GM23338 (cell line): ENCODE data around the gene IFNL1. TPM values are rescaled to one million over a fixed set of nuclear protein-coding genes. Genes with fewer than 3 reads are reported as not detected.
"Not testable (repeated sequence)": the region's sequence is repeated elsewhere in the genome, so short reads cannot be mapped to it uniquely, and the experiment has no call there.

ENCODE experiments used
- ATAC-seq: fragments of 200-7000 bp; cut with Tn5 transposase; 3 replicates; pipeline ENCODE4 v1.9.1; 2020
- DNase-seq: peaks from one replicate; pipeline ENCODE4 v3.0.0-alpha.2; 2015; ENCODE audit warnings: low spot score
- H2AFZ ChIP-seq: fragments of 200-600 bp; sonication (generic); 2 replicates; pipeline ENCODE4 v1.8.0; 2016; ENCODE audit warnings: antibody characterized with exemption, mild to moderate bottlenecking, moderate library complexity
- H3F3A ChIP-seq: fragments of 200-600 bp; sonication (generic); replicated peaks from 2 replicates; pipeline ENCODE4 v1.8.0; 2017; ENCODE audit warnings: antibody characterized with exemption, mixed run types, low read depth
- H3K27ac ChIP-seq: fragments of 200-600 bp; sonication (generic); 2 replicates; pipeline ENCODE4 v1.6.1; 2016; ENCODE audit warnings: low read depth
- H3K27me3 ChIP-seq: fragments of 200-600 bp; sonication (generic); 2 replicates; pipeline ENCODE4 v1.8.0; 2016; ENCODE audit warnings: mild to moderate bottlenecking, mixed run types, moderate library complexity; ENCODE audit not compliant: insufficient read depth
- H3K36me3 ChIP-seq: fragments of 200-600 bp; sonication (generic); 2 replicates; pipeline ENCODE4 v1.8.0; 2016; ENCODE audit warnings: mild to moderate bottlenecking; ENCODE audit not compliant: insufficient read depth
- H3K4me1 ChIP-seq: fragments of 200-600 bp; sonication (generic); 2 replicates; pipeline ENCODE4 v1.8.0; 2016; ENCODE audit warnings: mild to moderate bottlenecking, moderate library complexity; ENCODE audit not compliant: insufficient read depth
- H3K4me2 ChIP-seq: fragments of 200-600 bp; sonication (generic); 2 replicates; pipeline ENCODE4 v1.7.1; 2017; ENCODE audit warnings: mixed run types
- H3K4me3 ChIP-seq: fragments of 200-600 bp; sonication (generic); 2 replicates; pipeline ENCODE4 v1.6.1; 2016; ENCODE audit warnings: mixed run types
- H3K79me2 ChIP-seq: fragments of 200-600 bp; sonication (generic); replicated peaks from 2 replicates; pipeline ENCODE4 v1.8.0; 2017; ENCODE audit warnings: mild to moderate bottlenecking; ENCODE audit not compliant: insufficient read depth
- H3K9me2 ChIP-seq: fragments of 200-600 bp; sonication (generic); 2 replicates; pipeline ENCODE4 v1.8.0; 2017; ENCODE audit not compliant: insufficient read depth
- H4K20me1 ChIP-seq: fragments of 200-600 bp; sonication (generic); replicated peaks from 2 replicates; pipeline ENCODE4 v1.8.0; 2017; ENCODE audit warnings: mild to moderate bottlenecking; ENCODE audit not compliant: insufficient read depth
- H3K27ac Mint-ChIP-seq: 2 replicates; pipeline ENCODE4 v1.8.0; 2020; ENCODE audit warnings: inconsistent platforms, mild to moderate bottlenecking, moderate library complexity, mixed read lengths
- H3K27me3 Mint-ChIP-seq: 3 replicates; pipeline ENCODE4 v1.8.0; 2022; ENCODE audit warnings: low read depth, mild to moderate bottlenecking, moderate library complexity, mixed read lengths, inconsistent platforms; ENCODE audit not compliant: insufficient read depth, poor library complexity
- H3K36me3 Mint-ChIP-seq: 3 replicates; pipeline ENCODE4 v1.8.0; 2021; ENCODE audit warnings: low read depth, mild to moderate bottlenecking, inconsistent platforms, moderate library complexity, mixed read lengths
- H3K4me1 Mint-ChIP-seq: 3 replicates; pipeline ENCODE4 v1.8.0; 2020; ENCODE audit warnings: mild to moderate bottlenecking, inconsistent platforms, mixed read lengths
- H3K4me3 Mint-ChIP-seq: 3 replicates; pipeline ENCODE4 v1.8.0; 2021; ENCODE audit warnings: moderate library complexity, mild to moderate bottlenecking, inconsistent platforms, mixed read lengths
- H3K9me3 Mint-ChIP-seq: 3 replicates; pipeline ENCODE4 v1.8.0; 2020; ENCODE audit warnings: moderate library complexity, mild to moderate bottlenecking, inconsistent platforms, mixed read lengths
- EZH2 ChIP-seq: fragments of 200-600 bp; sonication (generic); IDR thresholded peaks from one replicate; pipeline ENCODE4 v1.8.0; 2017; ENCODE audit warnings: antibody characterized with exemption, mild to moderate bottlenecking, low read depth; ENCODE audit not compliant: unreplicated experiment
- EZH2phosphoT487 ChIP-seq: fragments of 200-600 bp; sonication (generic); IDR thresholded peaks from one replicate; pipeline ENCODE4 v1.8.1; 2018; ENCODE audit warnings: antibody characterized with exemption; ENCODE audit not compliant: unreplicated experiment
- NANOG ChIP-seq: IDR thresholded peaks from 2 replicates; pipeline ENCODE4 v1.6.1; 2016; ENCODE audit warnings: antibody characterized with exemption, borderline replicate concordance
- STAT1 ChIP-seq: IDR thresholded peaks from one replicate; pipeline ENCODE4 v1.6.1; 2016; ENCODE audit warnings: antibody characterized with exemption; ENCODE audit not compliant: unreplicated experiment
- ZNF114 ChIP-seq: fragments of 250-450 bp; sonication (Bioruptor Pico); IDR thresholded peaks from 2 replicates; pipeline ENCODE4 v1.5.0; 2020; ENCODE audit warnings: mild to moderate bottlenecking, moderate library complexity
- ZNF331 ChIP-seq: fragments of 250-450 bp; sonication (Bioruptor Pico); IDR thresholded peaks from 2 replicates; pipeline ENCODE4 v1.5.0; 2020; ENCODE audit warnings: low read depth, mild to moderate bottlenecking, moderate library complexity
- polyA plus RNA-seq: library from polyadenylated mRNA; unstranded; fragments of >200 nt; fragmentation: Nextera tagmentation; extraction: Ambion mirVana; gene quantifications from 2 replicates; pipeline ENCODE4 v1.2.1, GENCODE V29; 2016
- total RNA-seq: library from RNA; depleted of rRNA; stranded (reverse); fragments of >200 nt; shearing (Covaris generic); gene quantifications from 2 replicates; pipeline ENCODE4 v1.2.3, GENCODE V29; 2014
- TF ChIP-seq, protein P1 (sequence below): fragments of 250-450 bp; sonication (Bioruptor Pico); IDR thresholded peaks from 2 replicates; pipeline ENCODE4 v1.5.0; 2020; ENCODE audit warnings: mild to moderate bottlenecking, moderate library complexity
- TF ChIP-seq, protein P2 (sequence below), 2 experiments: fragments of 200-600 bp in 1 of 2; sonication (generic) in 1 of 2; conservative IDR thresholded peaks; 2 replicates each; pipeline versions ENCODE4 v1.5.1 to v1.6.1; 2016 to 2017; ENCODE audit warnings: antibody characterized with exemption in 2 of 2, low read depth in 2 of 2, mild to moderate bottlenecking in 2 of 2, moderate library complexity in 1 of 2

Gene IFNL1
- total and polyA plus RNA-seq, 2 experiments from 2014 or later = not detected

DNA sequence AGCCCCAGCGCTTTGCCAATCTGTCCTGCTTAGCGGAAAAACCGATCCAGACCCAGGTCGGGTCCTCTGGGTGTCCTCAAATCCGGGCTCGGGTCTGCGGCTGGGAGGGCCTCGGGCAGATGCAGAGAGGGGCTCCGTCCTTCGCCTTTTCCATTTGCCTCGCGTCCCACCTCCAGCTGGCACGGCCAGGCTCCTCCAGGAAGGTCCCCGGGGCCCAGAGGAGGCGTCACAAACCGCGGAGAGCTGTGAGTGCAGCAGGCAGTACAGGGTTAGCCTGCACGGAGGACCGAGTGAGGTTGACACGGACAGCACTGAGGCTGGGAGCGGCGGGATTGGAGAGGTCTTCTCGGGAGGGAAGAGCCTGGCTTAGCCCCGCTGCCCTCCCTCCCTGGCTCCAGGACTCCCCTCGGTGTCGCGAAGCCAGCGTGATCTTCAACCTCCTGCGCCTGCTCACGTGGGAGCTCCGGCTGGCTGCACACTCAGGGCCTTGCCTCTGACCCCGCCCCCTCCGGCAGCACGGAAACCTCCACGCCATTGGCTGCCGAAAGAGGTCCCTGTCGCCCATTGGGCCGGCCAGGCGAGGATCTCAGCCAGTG, 30.8 kb upstream of the IFNL1 start:
- Histone ChIP-seq H3K27ac (no peak overlapping the region), H3K27me3 (peaks cover 71% of the 10 kb centered on the region), H4K20me1 (no peaks in the 10 kb centered on the region; the same call in 1 of the 2 replicates), H3K4me1 (no peaks in the 10 kb centered on the region; the same call in 1 of the 2 replicates), H3F3A (no peaks in the 10 kb centered on the region), H3K9me2 (no peaks in the 10 kb centered on the region), H3K4me3 (peak overlapping the region; percentile 52), H3K36me3 (no peaks in the 10 kb centered on the region), H2AFZ (peak overlapping the region; percentile 95), H3K79me2 (no peaks in the 10 kb centered on the region), H3K4me2 (peak overlapping the region; percentile 79)
- peaks cover 11% of the 10 kb centered on the region for H3K9me3 Mint-ChIP-seq
- no peak overlapping the region for H3K27ac Mint-ChIP-seq
- H3K27me3 Mint-ChIP-seq = peaks cover 47% of the 10 kb centered on the region
- DNase-seq (peak; percentile 73), ATAC-seq (peak; percentile 46)
- peaks cover 3% of the 10 kb centered on the region; the same call in 1 of the 3 replicates for H3K36me3 Mint-ChIP-seq
- H3K4me1 Mint-ChIP-seq = peaks cover 8% of the 10 kb centered on the region; the same call in 2 of the 3 replicates
- peak overlapping the region; percentile 55 for H3K4me3 Mint-ChIP-seq
- TF ChIP-seq, protein P1, sequence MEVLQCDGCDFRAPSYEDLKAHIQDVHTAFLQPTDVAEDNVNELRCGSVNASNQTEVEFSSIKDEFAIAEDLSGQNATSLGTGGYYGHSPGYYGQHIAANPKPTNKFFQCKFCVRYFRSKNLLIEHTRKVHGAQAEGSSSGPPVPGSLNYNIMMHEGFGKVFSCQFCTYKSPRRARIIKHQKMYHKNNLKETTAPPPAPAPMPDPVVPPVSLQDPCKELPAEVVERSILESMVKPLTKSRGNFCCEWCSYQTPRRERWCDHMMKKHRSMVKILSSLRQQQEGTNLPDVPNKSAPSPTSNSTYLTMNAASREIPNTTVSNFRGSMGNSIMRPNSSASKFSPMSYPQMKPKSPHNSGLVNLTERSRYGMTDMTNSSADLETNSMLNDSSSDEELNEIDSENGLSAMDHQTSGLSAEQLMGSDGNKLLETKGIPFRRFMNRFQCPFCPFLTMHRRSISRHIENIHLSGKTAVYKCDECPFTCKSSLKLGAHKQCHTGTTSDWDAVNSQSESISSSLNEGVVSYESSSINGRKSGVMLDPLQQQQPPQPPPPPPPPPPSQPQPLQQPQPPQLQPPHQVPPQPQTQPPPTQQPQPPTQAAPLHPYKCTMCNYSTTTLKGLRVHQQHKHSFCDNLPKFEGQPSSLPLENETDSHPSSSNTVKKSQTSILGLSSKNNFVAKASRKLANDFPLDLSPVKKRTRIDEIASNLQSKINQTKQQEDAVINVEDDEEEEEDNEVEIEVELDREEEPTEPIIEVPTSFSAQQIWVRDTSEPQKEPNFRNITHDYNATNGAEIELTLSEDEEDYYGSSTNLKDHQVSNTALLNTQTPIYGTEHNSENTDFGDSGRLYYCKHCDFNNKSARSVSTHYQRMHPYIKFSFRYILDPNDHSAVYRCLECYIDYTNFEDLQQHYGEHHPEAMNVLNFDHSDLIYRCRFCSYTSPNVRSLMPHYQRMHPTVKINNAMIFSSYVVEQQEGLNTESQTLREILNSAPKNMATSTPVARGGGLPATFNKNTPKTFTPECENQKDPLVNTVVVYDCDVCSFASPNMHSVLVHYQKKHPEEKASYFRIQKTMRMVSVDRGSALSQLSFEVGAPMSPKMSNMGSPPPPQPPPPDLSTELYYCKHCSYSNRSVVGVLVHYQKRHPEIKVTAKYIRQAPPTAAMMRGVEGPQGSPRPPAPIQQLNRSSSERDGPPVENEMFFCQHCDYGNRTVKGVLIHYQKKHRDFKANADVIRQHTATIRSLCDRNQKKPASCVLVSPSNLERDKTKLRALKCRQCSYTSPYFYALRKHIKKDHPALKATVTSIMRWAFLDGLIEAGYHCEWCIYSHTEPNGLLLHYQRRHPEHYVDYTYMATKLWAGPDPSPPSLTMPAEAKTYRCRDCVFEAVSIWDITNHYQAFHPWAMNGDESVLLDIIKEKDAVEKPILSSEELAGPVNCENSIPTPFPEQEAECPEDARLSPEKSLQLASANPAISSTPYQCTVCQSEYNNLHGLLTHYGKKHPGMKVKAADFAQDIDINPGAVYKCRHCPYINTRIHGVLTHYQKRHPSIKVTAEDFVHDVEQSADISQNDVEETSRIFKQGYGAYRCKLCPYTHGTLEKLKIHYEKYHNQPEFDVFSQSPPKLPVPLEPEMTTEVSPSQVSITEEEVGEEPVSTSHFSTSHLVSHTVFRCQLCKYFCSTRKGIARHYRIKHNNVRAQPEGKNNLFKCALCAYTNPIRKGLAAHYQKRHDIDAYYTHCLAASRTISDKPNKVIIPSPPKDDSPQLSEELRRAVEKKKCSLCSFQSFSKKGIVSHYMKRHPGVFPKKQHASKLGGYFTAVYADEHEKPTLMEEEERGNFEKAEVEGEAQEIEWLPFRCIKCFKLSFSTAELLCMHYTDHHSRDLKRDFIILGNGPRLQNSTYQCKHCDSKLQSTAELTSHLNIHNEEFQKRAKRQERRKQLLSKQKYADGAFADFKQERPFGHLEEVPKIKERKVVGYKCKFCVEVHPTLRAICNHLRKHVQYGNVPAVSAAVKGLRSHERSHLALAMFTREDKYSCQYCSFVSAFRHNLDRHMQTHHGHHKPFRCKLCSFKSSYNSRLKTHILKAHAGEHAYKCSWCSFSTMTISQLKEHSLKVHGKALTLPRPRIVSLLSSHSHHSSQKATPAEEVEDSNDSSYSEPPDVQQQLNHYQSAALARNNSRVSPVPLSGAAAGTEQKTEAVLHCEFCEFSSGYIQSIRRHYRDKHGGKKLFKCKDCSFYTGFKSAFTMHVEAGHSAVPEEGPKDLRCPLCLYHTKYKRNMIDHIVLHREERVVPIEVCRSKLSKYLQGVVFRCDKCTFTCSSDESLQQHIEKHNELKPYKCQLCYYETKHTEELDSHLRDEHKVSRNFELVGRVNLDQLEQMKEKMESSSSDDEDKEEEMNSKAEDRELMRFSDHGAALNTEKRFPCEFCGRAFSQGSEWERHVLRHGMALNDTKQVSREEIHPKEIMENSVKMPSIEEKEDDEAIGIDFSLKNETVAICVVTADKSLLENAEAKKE = no peak
- no peak for TF ChIP-seq EZH2phosphoT487
- TF ChIP-seq ZNF331 (CRISPR knock-in tag) = no peak
- TF ChIP-seq EZH2 = peak; percentile 71
- TF ChIP-seq ZNF114 = no peak
- no peak for TF ChIP-seq STAT1
- TF ChIP-seq, protein P2, sequence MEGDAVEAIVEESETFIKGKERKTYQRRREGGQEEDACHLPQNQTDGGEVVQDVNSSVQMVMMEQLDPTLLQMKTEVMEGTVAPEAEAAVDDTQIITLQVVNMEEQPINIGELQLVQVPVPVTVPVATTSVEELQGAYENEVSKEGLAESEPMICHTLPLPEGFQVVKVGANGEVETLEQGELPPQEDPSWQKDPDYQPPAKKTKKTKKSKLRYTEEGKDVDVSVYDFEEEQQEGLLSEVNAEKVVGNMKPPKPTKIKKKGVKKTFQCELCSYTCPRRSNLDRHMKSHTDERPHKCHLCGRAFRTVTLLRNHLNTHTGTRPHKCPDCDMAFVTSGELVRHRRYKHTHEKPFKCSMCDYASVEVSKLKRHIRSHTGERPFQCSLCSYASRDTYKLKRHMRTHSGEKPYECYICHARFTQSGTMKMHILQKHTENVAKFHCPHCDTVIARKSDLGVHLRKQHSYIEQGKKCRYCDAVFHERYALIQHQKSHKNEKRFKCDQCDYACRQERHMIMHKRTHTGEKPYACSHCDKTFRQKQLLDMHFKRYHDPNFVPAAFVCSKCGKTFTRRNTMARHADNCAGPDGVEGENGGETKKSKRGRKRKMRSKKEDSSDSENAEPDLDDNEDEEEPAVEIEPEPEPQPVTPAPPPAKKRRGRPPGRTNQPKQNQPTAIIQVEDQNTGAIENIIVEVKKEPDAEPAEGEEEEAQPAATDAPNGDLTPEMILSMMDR (conservative IDR thresholded peaks at IDR 0.05; ENCODE audit: low read depth in 2 of 2) = no peak
- TF ChIP-seq NANOG = no peak

DNA sequence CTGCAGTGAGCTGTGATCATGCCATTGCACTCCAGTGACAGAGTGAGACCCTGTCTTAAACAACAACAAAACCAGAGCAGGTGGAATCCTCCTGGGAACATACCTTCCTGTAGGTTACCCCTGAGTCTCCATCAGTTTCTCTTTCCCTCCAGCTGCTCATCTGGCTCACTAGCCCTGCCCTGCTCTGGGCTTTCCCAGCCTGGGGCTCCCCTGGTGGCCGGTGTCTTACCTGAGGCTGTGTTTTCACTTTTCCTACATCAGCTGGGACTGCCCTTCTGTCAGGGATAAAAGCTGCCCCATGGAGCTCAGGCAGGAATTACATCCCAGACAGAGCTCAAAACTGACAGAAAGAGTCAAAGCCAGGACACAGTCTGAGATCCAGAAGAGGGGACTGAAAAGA, 28.1 kb upstream of the IFNL1 start, which contains the start of gene IFNL2:
IFNL2 (plus strand) TSS at position 312 of the 400 bp plus-strand sequence. CDS start 173 bp downstream, outside the sequence.
- not testable (repeated sequence) for H4K20me1 ChIP-seq, H3K79me2 ChIP-seq, H3K36me3 Mint-ChIP-seq, H3K27ac ChIP-seq, H2AFZ ChIP-seq, H3K4me3 ChIP-seq, H3F3A ChIP-seq, H3K4me1 Mint-ChIP-seq, H3K4me3 Mint-ChIP-seq, H3K4me1 ChIP-seq, H3K9me2 ChIP-seq, H3K9me3 Mint-ChIP-seq, H3K27ac Mint-ChIP-seq, H3K36me3 ChIP-seq, H3K4me2 ChIP-seq
- H3K27me3 ChIP-seq = peaks cover 47% of the 10 kb centered on the region
- H3K27me3 Mint-ChIP-seq = peaks cover 39% of the 10 kb centered on the region
- ATAC-seq = peak; percentile 51
- DNase-seq = peak; percentile 26

DNA sequence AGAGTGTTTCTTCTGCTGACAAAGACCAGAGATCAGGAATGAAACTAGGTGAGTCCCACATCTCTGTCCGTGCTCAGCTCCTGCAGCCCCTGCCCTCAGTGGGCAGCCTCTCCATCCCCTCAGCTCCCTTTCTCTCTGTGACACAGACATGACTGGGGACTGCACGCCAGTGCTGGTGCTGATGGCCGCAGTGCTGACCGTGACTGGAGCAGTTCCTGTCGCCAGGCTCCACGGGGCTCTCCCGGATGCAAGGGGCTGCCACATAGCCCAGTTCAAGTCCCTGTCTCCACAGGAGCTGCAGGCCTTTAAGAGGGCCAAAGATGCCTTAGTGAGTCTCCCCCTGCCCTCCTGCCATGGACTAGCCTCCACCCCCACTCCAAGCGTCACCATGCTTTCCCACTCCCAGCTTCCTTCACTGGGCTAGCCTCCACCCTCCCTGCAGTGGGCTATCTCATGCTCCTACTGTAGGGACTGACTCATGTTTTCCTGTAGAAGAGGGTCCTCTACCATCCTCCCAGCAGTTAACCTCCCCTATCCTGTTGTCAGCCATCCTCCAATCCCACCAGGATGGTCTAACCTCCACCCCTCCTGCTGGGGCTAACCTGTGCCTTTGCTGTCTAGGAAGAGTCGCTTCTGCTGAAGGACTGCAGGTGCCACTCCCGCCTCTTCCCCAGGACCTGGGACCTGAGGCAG, 27.5 kb upstream of the IFNL1 start:
- not testable (repeated sequence) for DNase-seq, H3K4me2 ChIP-seq, H3K4me3 ChIP-seq, H3K36me3 ChIP-seq, H3K4me1 ChIP-seq, H2AFZ ChIP-seq, H3K4me1 Mint-ChIP-seq, H3K36me3 Mint-ChIP-seq, H3K79me2 ChIP-seq, ATAC-seq, H3F3A ChIP-seq, H3K27ac ChIP-seq, H3K4me3 Mint-ChIP-seq, H4K20me1 ChIP-seq, H3K27ac Mint-ChIP-seq, H3K9me3 Mint-ChIP-seq, H3K9me2 ChIP-seq
- H3K27me3 Mint-ChIP-seq = peaks cover 33% of the 10 kb centered on the region
- peaks cover 41% of the 10 kb centered on the region for H3K27me3 ChIP-seq
